ENCODE results near the gene EMC8. TPM values are rescaled to one million over a fixed set of nuclear protein-coding genes. Genes with fewer than 3 reads are reported as not detected.

The EMC8 gene
- total RNA-seq = 26.0 and 26.6 TPM in 2 replicates

GRCh38 chr16:85799497-85800320, at the start of gene EMC8, which contains the start of gene COX4I1:
Gene EMC8 (minus strand): TSS chr16:85799544. CDS start chr16:85799295, 249 bp downstream.
Gene COX4I1 (plus strand): TSS chr16:85799695. CDS start chr16:85801206, 1,511 bp downstream.

DNA sequence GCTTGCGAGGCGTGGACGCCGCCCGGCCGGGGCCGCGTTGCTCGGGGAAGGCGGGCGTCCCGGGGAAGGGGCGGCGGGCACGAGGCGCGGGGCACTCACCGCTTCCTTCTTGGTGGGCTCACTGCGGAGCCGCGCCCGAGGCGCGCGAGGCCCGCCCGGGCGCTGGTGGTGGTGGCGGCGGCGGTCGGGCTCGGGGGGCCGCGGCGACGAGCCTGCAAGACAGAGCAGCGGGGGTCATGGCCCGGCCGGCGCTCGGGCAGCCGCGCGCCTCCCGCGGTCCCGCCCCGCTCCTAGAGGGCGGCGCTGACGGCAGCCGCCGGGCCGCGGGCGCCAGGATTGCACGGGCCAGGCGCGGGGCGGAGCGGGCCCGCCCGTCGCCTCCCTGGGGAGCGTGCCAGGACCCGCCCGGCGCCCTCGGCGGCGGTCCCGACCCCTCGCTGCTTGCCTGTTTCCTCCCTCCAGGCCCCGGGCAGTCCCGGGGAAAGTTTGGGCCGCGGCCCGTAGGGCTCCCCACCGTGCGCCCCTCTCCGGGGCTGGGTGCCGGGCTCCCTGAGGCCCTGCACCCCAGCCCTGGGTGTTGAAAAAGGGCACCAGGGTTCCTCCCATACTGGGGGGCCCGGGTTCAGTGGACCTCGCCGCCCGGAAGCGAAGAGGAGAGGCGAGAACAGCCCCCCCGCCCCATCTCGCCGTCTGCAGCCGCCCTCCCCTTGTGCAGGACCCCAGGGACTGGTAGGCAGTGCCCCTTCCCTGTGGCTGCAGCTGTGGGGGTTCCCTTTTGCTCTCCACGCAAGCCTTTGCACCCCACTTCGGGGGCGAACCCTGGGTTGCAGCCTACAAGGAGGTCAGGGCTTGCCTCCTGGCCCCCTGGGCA, 48.3 kb downstream of the EMC8 start, which contains the start of gene C16orf74:
Gene C16orf74 (minus strand): TSS at position 270 of the 871 bp plus-strand sequence. CDS start 15,879 bp downstream, outside the sequence.

Small RNA genes within 50 kb of the gene (small RNA-seq; reads per million reads assigned to genes)
- not detected for gene RNU1-103P

Other genes with a start within 250 kb of the EMC8 start
- gene GSE1, start 186.2 kb downstream of the EMC8 start, total RNA-seq = 59.7 and 97.5 TPM in 2 replicates
- gene GINS2, start 110.6 kb downstream of the EMC8 start, total RNA-seq = 0.61 and 0.81 TPM in 2 replicates
- 2.1 and 2.3 TPM in 2 replicates for gene C16orf74, start 48.4 kb downstream of the EMC8 start, total RNA-seq
- gene COX4I1, start 151 bp upstream of the EMC8 start, total RNA-seq = 208 and 301 TPM in 2 replicates
- not detected in 2 replicates for gene IRF8, start 99.6 kb upstream of the EMC8 start, total RNA-seq